ENCODE results near the gene HACD3.

HACD3 gene, protein sequence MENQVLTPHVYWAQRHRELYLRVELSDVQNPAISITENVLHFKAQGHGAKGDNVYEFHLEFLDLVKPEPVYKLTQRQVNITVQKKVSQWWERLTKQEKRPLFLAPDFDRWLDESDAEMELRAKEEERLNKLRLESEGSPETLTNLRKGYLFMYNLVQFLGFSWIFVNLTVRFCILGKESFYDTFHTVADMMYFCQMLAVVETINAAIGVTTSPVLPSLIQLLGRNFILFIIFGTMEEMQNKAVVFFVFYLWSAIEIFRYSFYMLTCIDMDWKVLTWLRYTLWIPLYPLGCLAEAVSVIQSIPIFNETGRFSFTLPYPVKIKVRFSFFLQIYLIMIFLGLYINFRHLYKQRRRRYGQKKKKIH

DNA sequence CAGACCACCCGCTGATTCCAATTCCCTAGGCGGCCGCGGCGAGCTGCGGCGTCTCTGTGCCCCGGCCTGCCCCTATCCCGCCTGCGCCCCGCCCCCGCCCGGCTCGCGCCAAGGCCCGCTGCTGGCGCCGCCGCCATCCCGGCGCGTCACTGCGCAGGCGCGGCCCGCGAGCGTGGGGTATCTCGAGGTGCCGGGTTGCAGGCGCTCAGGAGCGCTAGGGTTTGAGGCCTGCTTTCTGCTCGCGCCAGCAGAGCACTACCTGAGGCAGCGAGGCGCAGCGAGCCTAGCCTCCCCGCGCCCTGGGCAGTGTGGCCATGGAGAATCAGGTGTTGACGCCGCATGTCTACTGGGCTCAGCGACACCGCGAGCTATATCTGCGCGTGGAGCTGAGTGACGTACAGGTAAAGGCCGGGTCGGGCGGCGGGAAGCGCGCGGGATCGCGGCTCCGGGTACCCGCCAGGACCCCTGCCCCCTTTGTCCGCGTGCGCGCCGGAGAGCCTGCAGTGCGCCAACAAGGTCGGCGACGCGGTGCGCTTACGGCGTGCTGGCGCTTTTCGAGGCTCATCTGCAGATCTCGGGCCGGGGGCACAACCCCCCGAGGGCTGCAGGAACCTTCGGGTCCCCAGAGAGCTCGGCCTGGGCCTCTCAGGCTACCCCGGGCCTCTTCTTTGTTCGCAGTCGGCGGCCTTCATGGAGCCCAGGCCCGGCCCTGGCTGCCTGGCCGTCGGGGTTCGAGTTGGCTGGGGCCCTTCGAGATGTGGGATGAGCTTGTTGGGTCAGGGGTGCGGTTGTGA is at the start of gene HACD3:
TSS of gene HACD3 (plus strand) at position 146 of the 794 bp plus-strand sequence. CDS start at position 315, 169 bp downstream.
- ATAC-seq: peak; percentile 91
- TF ChIP-seq TCF4 (CRISPR knock-in tag; IDR thresholded peaks at IDR 0.05; ENCODE audit: borderline replicate concordance) (no peak), PPARA (CRISPR knock-in tag; IDR thresholded peaks at IDR 0.05; ENCODE audit: borderline replicate concordance) (no peak), OSR1 (CRISPR knock-in tag; IDR thresholded peaks at IDR 0.05) (no peak), CSDC2 (CRISPR knock-in tag; IDR thresholded peaks at IDR 0.05) (no peak)
- TF ChIP-seq, protein P1, sequence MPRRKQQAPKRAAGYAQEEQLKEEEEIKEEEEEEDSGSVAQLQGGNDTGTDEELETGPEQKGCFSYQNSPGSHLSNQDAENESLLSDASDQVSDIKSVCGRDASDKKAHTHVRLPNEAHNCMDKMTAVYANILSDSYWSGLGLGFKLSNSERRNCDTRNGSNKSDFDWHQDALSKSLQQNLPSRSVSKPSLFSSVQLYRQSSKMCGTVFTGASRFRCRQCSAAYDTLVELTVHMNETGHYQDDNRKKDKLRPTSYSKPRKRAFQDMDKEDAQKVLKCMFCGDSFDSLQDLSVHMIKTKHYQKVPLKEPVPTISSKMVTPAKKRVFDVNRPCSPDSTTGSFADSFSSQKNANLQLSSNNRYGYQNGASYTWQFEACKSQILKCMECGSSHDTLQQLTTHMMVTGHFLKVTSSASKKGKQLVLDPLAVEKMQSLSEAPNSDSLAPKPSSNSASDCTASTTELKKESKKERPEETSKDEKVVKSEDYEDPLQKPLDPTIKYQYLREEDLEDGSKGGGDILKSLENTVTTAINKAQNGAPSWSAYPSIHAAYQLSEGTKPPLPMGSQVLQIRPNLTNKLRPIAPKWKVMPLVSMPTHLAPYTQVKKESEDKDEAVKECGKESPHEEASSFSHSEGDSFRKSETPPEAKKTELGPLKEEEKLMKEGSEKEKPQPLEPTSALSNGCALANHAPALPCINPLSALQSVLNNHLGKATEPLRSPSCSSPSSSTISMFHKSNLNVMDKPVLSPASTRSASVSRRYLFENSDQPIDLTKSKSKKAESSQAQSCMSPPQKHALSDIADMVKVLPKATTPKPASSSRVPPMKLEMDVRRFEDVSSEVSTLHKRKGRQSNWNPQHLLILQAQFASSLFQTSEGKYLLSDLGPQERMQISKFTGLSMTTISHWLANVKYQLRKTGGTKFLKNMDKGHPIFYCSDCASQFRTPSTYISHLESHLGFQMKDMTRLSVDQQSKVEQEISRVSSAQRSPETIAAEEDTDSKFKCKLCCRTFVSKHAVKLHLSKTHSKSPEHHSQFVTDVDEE (CRISPR knock-in tag; IDR thresholded peaks at IDR 0.05): no peak
- TF ChIP-seq, protein P2, sequence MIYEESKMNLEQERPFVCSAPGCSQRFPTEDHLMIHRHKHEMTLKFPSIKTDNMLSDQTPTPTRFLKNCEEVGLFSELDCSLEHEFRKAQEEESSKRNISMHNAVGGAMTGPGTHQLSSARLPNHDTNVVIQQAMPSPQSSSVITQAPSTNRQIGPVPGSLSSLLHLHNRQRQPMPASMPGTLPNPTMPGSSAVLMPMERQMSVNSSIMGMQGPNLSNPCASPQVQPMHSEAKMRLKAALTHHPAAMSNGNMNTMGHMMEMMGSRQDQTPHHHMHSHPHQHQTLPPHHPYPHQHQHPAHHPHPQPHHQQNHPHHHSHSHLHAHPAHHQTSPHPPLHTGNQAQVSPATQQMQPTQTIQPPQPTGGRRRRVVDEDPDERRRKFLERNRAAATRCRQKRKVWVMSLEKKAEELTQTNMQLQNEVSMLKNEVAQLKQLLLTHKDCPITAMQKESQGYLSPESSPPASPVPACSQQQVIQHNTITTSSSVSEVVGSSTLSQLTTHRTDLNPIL (CRISPR knock-in tag; IDR thresholded peaks at IDR 0.05; ENCODE audit: low read depth): no peak

DNA sequence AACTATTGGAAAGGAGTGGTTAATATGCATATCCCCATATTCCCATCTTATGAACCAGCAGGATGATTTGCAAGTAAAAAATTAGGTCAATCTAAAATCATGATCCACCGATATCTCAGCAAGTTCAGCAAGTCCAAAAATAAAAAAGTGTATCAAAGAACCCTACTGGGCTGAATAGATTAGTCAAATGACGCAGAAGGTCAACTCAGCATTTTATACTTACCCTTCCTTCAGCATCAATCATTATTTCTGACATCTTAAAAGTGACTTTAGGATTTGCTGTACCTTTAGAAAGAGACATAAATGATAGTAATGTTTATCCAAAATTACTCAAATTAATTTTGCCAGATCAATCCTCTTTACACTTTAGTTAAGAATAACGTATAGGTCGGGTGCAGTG is 45.4 kb upstream of the HACD3 start:
- no peak for TF ChIP-seq SNAI2 (CRISPR knock-in tag; IDR thresholded peaks at IDR 0.05)
- TF ChIP-seq ISL1 (CRISPR knock-in tag; IDR thresholded peaks at IDR 0.05): no peak
- no peak for TF ChIP-seq ZNF70 (CRISPR knock-in tag; IDR thresholded peaks at IDR 0.05)
- TF ChIP-seq, protein P1 (CRISPR knock-in tag; IDR thresholded peaks at IDR 0.05): no peak
- TF ChIP-seq OSR1 (CRISPR knock-in tag; IDR thresholded peaks at IDR 0.05): no peak
- TF ChIP-seq CSDC2 (CRISPR knock-in tag; IDR thresholded peaks at IDR 0.05): no peak
- no peak for TF ChIP-seq RARB (CRISPR knock-in tag; IDR thresholded peaks at IDR 0.05)
- no peak for TF ChIP-seq ESRRG (CRISPR knock-in tag; IDR thresholded peaks at IDR 0.05)
- TF ChIP-seq, protein P3, sequence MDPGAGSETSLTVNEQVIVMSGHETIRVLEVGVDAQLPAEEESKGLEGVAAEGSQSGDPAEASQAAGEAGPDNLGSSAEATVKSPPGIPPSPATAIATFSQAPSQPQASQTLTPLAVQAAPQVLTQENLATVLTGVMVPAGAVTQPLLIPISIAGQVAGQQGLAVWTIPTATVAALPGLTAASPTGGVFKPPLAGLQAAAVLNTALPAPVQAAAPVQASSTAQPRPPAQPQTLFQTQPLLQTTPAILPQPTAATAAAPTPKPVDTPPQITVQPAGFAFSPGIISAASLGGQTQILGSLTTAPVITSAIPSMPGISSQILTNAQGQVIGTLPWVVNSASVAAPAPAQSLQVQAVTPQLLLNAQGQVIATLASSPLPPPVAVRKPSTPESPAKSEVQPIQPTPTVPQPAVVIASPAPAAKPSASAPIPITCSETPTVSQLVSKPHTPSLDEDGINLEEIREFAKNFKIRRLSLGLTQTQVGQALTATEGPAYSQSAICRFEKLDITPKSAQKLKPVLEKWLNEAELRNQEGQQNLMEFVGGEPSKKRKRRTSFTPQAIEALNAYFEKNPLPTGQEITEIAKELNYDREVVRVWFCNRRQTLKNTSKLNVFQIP (CRISPR knock-in tag; IDR thresholded peaks at IDR 0.05; ENCODE audit: borderline replicate concordance, low read depth): no peak
- TF ChIP-seq, protein P4, sequence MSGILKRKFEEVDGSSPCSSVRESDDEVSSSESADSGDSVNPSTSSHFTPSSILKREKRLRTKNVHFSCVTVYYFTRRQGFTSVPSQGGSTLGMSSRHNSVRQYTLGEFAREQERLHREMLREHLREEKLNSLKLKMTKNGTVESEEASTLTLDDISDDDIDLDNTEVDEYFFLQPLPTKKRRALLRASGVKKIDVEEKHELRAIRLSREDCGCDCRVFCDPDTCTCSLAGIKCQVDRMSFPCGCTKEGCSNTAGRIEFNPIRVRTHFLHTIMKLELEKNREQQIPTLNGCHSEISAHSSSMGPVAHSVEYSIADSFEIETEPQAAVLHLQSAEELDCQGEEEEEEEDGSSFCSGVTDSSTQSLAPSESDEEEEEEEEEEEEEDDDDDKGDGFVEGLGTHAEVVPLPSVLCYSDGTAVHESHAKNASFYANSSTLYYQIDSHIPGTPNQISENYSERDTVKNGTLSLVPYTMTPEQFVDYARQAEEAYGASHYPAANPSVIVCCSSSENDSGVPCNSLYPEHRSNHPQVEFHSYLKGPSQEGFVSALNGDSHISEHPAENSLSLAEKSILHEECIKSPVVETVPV (CRISPR knock-in tag; IDR thresholded peaks at IDR 0.05): no peak
- no peak for TF ChIP-seq ZC3H10 (CRISPR knock-in tag; IDR thresholded peaks at IDR 0.05)
- no peak for TF ChIP-seq TOX (CRISPR knock-in tag; IDR thresholded peaks at IDR 0.05; ENCODE audit: borderline replicate concordance)
- no peak for TF ChIP-seq PPARA (CRISPR knock-in tag; IDR thresholded peaks at IDR 0.05; ENCODE audit: borderline replicate concordance)
- TF ChIP-seq ZNF8 (CRISPR knock-in tag; IDR thresholded peaks at IDR 0.05): no peak
- ATAC-seq: no peak

DNA sequence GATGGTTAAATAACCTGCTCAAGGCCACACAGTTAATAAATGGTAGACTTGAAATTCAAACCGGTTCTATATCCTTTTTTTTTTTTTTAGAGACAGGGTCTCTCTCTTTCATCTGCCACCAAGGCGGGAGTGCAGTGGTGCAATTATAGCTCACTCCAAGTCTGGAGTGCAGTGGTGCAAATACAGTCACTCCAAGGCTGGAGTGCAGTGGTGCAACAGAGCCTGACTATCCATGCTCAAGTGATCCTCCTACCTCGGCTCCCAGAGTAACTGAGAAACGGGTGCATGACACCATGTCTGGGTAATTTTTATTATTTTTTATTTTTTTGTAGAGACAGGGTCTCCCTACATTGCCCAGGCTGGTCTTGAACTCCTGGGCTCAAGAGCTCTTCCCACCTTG is 36.2 kb upstream of the HACD3 start:
- ATAC-seq: no peak
- TF ChIP-seq GLIS3 (CRISPR knock-in tag; IDR thresholded peaks at IDR 0.05) (no peak), ZFP30 (CRISPR knock-in tag; IDR thresholded peaks at IDR 0.05) (no peak), ARNTL (CRISPR knock-in tag; IDR thresholded peaks at IDR 0.05; ENCODE audit: borderline replicate concordance, low read depth) (no peak)
- TF ChIP-seq, protein P3 (CRISPR knock-in tag; IDR thresholded peaks at IDR 0.05; ENCODE audit: borderline replicate concordance, low read depth): no peak
- TF ChIP-seq, protein P1 (CRISPR knock-in tag; IDR thresholded peaks at IDR 0.05): no peak
